Central memory CD4-positive, alpha-beta T cell (primary cell): ENCODE results near the gene ZDHHC17.
A peak's percentile ranks its signal among the peaks of the same experiment; 100 is the strongest.
"Not testable (repeated sequence)": the region's sequence is repeated elsewhere in the genome, so short reads cannot be mapped to it uniquely, and the experiment has no call there.

ENCODE experiments used
- DNase-seq: peaks from one replicate; pipeline ENCODE4 v3.0.0; 2022

Gene ZDHHC17

GRCh38 chr12:76768576-76768975 lies 4.7 kb downstream of the ZDHHC17 start:
- DNase-seq, result no peak

- no peak for DNase-seq
Measured at GRCh38 chr12:76777765-76778216, 13.9 kb downstream of the ZDHHC17 start.

GRCh38 chr12:76778364-76778763 lies 14.4 kb downstream of the ZDHHC17 start:
- no peak for DNase-seq

- not testable (repeated sequence) for DNase-seq
Measured at GRCh38 chr12:76779310-76779709, 15.4 kb downstream of the ZDHHC17 start.

GRCh38 chr12:76781321-76781720 lies 17.4 kb downstream of the ZDHHC17 start:
- no peak for DNase-seq

- DNase-seq, result no peak
Measured at GRCh38 chr12:76782526-76782925, 18.6 kb downstream of the ZDHHC17 start.

- no peak for DNase-seq
Measured at GRCh38 chr12:76784600-76785051, 20.7 kb downstream of the ZDHHC17 start.

- no peak for DNase-seq
Measured at GRCh38 chr12:76785407-76785806, 21.5 kb downstream of the ZDHHC17 start.

- DNase-seq, result no peak
Measured at GRCh38 chr12:76786986-76787385, 23.1 kb downstream of the ZDHHC17 start.

- no peak for DNase-seq
Measured at GRCh38 chr12:76787689-76788088, 23.8 kb downstream of the ZDHHC17 start.

GRCh38 chr12:76789335-76790050 lies 25.6 kb downstream of the ZDHHC17 start:
- DNase-seq, result no peak

GRCh38 chr12:76790564-76791552 lies 26.9 kb downstream of the ZDHHC17 start:
- DNase-seq, result peak; percentile 47

GRCh38 chr12:76792828-76793227 lies 28.9 kb downstream of the ZDHHC17 start:
- DNase-seq, result no peak

- no peak for DNase-seq
Measured at GRCh38 chr12:76798864-76799263, 34.9 kb downstream of the ZDHHC17 start.

GRCh38 chr12:76799362-76799761 lies 35.4 kb downstream of the ZDHHC17 start:
- no peak for DNase-seq

GRCh38 chr12:76802060-76802459 lies 38.1 kb downstream of the ZDHHC17 start:
- DNase-seq, result no peak

GRCh38 chr12:76804435-76804976 lies 40.6 kb downstream of the ZDHHC17 start:
- DNase-seq, result no peak

- DNase-seq, result no peak
Measured at GRCh38 chr12:76810671-76811419, 46.9 kb downstream of the ZDHHC17 start.

- DNase-seq, result no peak
Measured at GRCh38 chr12:76811976-76812375, 48.1 kb downstream of the ZDHHC17 start.

GRCh38 chr12:76813265-76813664 lies 49.4 kb downstream of the ZDHHC17 start:
- no peak for DNase-seq

- no peak for DNase-seq
Measured at GRCh38 chr12:76813972-76814371, 50.1 kb downstream of the ZDHHC17 start.

- DNase-seq, result no peak
Measured at GRCh38 chr12:76820888-76821482, 57.1 kb downstream of the ZDHHC17 start.
